T-helper 17 cell (primary cell): Measurements from ENCODE around the gene ZNF850. TPM values are rescaled to one million over a fixed set of nuclear protein-coding genes. Genes with fewer than 3 reads are reported as not detected.
"Not testable (repeated sequence)": the region's sequence is repeated elsewhere in the genome, so short reads cannot be mapped to it uniquely, and the experiment has no call there.

ENCODE experiments used
- ATAC-seq: fragments of 150-1000 bp; cut with Tn5 transposase; 2 replicates; pipeline ENCODE4 v1.10.0; 2021; ENCODE audit warnings: mild to moderate bottlenecking, moderate library complexity
- DNase-seq, 3 donors: peaks; one replicate each; pipeline versions ENCODE4 v3.0.0 to v3.0.0-alpha.2; 2020 to 2021
- H3K9me3 ChIP-seq: one replicate; pipeline ENCODE4 v1.7.0; 2013; ENCODE audit warnings: low read length, mild to moderate bottlenecking; ENCODE audit not compliant: control insufficient read depth, poor library complexity, severe bottlenecking
- H3K27ac Mint-ChIP-seq: one replicate; pipeline ENCODE4 v1.8.0; 2022; ENCODE audit warnings: mild to moderate bottlenecking, moderate library complexity, mixed read lengths
- H3K27me3 Mint-ChIP-seq: one replicate; pipeline ENCODE4 v1.8.0; 2022; ENCODE audit warnings: mixed read lengths
- H3K36me3 Mint-ChIP-seq: one replicate; pipeline ENCODE4 v1.8.0; 2022; ENCODE audit warnings: low read depth, mixed read lengths
- H3K4me1 Mint-ChIP-seq: one replicate; pipeline ENCODE4 v1.8.0; 2022; ENCODE audit warnings: mild to moderate bottlenecking, mixed read lengths
- H3K4me3 Mint-ChIP-seq: one replicate; pipeline ENCODE4 v1.8.0; 2022; ENCODE audit warnings: mild to moderate bottlenecking, moderate library complexity, mixed read lengths
- total RNA-seq, 4 donors: library from RNA in 2 of 4; stranded (reverse) in 2 of 4; gene quantifications; one replicate each; pipeline ENCODE4 v1.2.3 and lab custom pipeline; 2022 to 2026

ZNF850 gene
- total RNA-seq (1 to 10 TPM; 2.0 to 2.4 TPM), total RNA-seq (lab: John Stamatoyannopoulos, UW) (9.5 to 24.5 reads per million in 2 donors)

- H3K27ac Mint-ChIP-seq: peak within 1 kb of the TSS; percentile 93
- peaks cover 17% of the 10 kb centered on the region for H3K4me1 Mint-ChIP-seq
- peak; percentile 86 to 89 (median 86) for DNase-seq
- H3K27me3 Mint-ChIP-seq: no peaks in the 10 kb centered on the region
- H3K4me3 Mint-ChIP-seq: peak within 1 kb of the TSS; percentile 91
- peak; percentile 94 for ATAC-seq
- H3K9me3 ChIP-seq: no peaks in the 10 kb centered on the region
- peaks cover 2% of the 10 kb centered on the region for H3K36me3 Mint-ChIP-seq
Observed at GRCh38 chr19:36772311-36773222, at the start of gene ZNF850. Gene ZNF850, minus strand, starts transcription at chr19:36772807. Its CDS starts 10,201 bp downstream, at chr19:36762606.

DNA sequence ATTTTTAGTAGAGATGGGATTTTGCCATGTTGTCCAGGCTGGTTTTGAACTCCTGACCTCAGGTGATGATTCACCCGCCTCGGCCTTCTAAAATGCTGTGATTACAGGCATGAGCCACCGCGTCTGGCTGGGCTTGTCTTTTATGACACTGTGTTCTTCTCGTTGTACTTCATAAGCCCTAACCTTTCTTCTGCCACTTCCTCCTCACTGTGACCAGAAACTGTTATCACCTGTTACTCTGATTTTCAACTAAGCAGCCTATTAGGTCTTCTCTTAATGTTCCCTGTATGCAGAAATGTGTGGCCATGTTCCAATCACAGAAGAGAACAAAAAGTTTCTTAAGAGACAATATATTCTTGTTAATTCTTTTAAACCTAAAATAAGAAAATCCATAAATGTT lies 49.2 kb upstream of the ZNF850 start:
- Mint-ChIP-seq H3K27ac (no peak overlapping the region), H3K4me3 (no peak overlapping the region), H3K4me1 (no peaks in the 10 kb centered on the region), H3K27me3 (no peaks in the 10 kb centered on the region), H3K36me3 (peaks cover 9% of the 10 kb centered on the region)
- ATAC-seq (no peak), DNase-seq (no peak)
- peaks cover 45% of the 10 kb centered on the region for H3K9me3 ChIP-seq

GRCh38 chr19:36819130-36819630 lies 46.6 kb upstream of the ZNF850 start:
- H3K4me1 Mint-ChIP-seq: no peaks in the 10 kb centered on the region
- peaks cover 9% of the 10 kb centered on the region for H3K36me3 Mint-ChIP-seq
- H3K27ac Mint-ChIP-seq: no peak overlapping the region
- H3K4me3 Mint-ChIP-seq: no peak overlapping the region
- ATAC-seq: no peak
- H3K9me3 ChIP-seq: peaks cover 50% of the 10 kb centered on the region
- DNase-seq: no peak
- no peaks in the 10 kb centered on the region for H3K27me3 Mint-ChIP-seq

DNA sequence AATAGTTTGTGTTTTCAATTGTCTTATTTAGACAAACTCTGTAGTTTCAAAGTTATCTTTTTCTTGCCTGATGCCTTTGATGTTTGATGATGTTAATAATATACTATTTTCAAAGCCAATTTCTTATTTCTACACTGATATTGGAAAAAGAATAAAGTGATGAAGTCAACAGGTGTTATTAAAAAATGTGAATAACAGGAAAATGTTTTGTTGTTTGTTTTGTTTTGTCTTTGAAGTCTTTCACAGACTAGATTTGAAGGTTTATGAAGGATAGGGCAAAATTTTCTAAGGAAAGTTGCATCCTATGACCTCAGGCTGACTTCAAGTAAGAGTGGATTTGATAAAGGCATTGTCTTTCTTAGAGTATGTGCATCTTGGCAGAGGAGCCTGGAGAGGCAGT lies 34.4 kb upstream of the ZNF850 start:
- Mint-ChIP-seq H3K27me3 (no peaks in the 10 kb centered on the region), H3K4me3 (no peak overlapping the region), H3K36me3 (peaks cover 4% of the 10 kb centered on the region), H3K27ac (no peak overlapping the region), H3K4me1 (no peaks in the 10 kb centered on the region)
- DNase-seq: no peak
- no peak for ATAC-seq
- peaks cover 17% of the 10 kb centered on the region for H3K9me3 ChIP-seq

DNA sequence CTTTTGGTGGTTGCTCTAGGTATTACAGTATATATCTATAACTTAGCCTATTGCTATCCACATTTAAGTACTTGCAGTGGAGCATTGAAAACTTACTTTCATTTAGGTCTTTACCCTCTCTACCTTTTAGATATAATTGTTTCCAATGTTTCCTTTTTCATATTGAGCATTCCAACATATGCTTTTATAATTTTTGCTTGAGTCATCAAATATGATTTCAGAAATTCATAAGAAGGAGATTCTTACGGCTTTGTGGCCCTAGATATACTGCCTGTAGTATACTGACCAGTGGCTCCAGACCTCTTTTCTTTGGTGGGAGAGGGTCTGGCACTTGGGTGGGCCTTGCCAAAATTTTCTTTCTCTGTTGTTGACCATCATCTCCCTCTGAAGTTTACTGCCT lies 32.8 kb upstream of the ZNF850 start:
- no peak for DNase-seq
- Mint-ChIP-seq H3K27me3 (no peaks in the 10 kb centered on the region), H3K4me3 (no peak overlapping the region), H3K27ac (no peak overlapping the region), H3K36me3 (peaks cover 4% of the 10 kb centered on the region), H3K4me1 (no peaks in the 10 kb centered on the region)
- H3K9me3 ChIP-seq: peaks cover 9% of the 10 kb centered on the region
- no peak for ATAC-seq

GRCh38 chr19:36797786-36798108 lies 25.1 kb upstream of the ZNF850 start:
- DNase-seq (no peak), ATAC-seq (no peak)
- H3K27me3 Mint-ChIP-seq: no peaks in the 10 kb centered on the region
- H3K9me3 ChIP-seq: peaks cover 2% of the 10 kb centered on the region
- no peaks in the 10 kb centered on the region for H3K4me1 Mint-ChIP-seq
- peaks cover 4% of the 10 kb centered on the region for H3K36me3 Mint-ChIP-seq
- H3K27ac Mint-ChIP-seq: peak overlapping the region; percentile 96
- peak overlapping the region; percentile 94 for H3K4me3 Mint-ChIP-seq

- Mint-ChIP-seq H3K36me3 (peaks cover 5% of the 10 kb centered on the region), H3K4me3 (peak overlapping the region; percentile 94)
Observed at GRCh38 chr19:36796714-36796992, 24.0 kb upstream of the ZNF850 start.

GRCh38 chr19:36791420-36792141 lies 19.0 kb upstream of the ZNF850 start:
- ATAC-seq: peak; percentile 91
- H3K4me3 Mint-ChIP-seq, H3K9me3 ChIP-seq, DNase-seq, H3K27me3 Mint-ChIP-seq, H3K27ac Mint-ChIP-seq, H3K4me1 Mint-ChIP-seq, H3K36me3 Mint-ChIP-seq: not testable (repeated sequence)

More at GRCh38 chr19:36796714-36796992, 24.0 kb upstream of the ZNF850 start:
- H3K9me3 ChIP-seq: no peaks in the 10 kb centered on the region
- DNase-seq: no peak
- no peak for ATAC-seq
- Mint-ChIP-seq H3K27me3 (no peaks in the 10 kb centered on the region), H3K4me1 (no peaks in the 10 kb centered on the region), H3K27ac (peak overlapping the region; percentile 96)

- no peaks in the 10 kb centered on the region for H3K9me3 ChIP-seq
- peaks cover 17% of the 10 kb centered on the region for H3K4me1 Mint-ChIP-seq
- DNase-seq: no peak
- ATAC-seq: no peak
- peaks cover 2% of the 10 kb centered on the region for H3K36me3 Mint-ChIP-seq
- H3K27me3 Mint-ChIP-seq: no peaks in the 10 kb centered on the region
- H3K27ac Mint-ChIP-seq: no peak overlapping the region
- no peak overlapping the region for H3K4me3 Mint-ChIP-seq
Observed at GRCh38 chr19:36775768-36776167, 3.2 kb upstream of the ZNF850 start.

- Mint-ChIP-seq H3K36me3 (peaks cover 2% of the 10 kb centered on the region), H3K4me3 (peak overlapping the region; percentile 91), H3K27ac (peak overlapping the region; percentile 93), H3K4me1 (peaks cover 17% of the 10 kb centered on the region), H3K27me3 (no peaks in the 10 kb centered on the region)
- peak; percentile 28 for ATAC-seq
- DNase-seq: no peak
- no peaks in the 10 kb centered on the region for H3K9me3 ChIP-seq
Observed at GRCh38 chr19:36773223-36773579, 594 bp upstream of the ZNF850 start.

DNA sequence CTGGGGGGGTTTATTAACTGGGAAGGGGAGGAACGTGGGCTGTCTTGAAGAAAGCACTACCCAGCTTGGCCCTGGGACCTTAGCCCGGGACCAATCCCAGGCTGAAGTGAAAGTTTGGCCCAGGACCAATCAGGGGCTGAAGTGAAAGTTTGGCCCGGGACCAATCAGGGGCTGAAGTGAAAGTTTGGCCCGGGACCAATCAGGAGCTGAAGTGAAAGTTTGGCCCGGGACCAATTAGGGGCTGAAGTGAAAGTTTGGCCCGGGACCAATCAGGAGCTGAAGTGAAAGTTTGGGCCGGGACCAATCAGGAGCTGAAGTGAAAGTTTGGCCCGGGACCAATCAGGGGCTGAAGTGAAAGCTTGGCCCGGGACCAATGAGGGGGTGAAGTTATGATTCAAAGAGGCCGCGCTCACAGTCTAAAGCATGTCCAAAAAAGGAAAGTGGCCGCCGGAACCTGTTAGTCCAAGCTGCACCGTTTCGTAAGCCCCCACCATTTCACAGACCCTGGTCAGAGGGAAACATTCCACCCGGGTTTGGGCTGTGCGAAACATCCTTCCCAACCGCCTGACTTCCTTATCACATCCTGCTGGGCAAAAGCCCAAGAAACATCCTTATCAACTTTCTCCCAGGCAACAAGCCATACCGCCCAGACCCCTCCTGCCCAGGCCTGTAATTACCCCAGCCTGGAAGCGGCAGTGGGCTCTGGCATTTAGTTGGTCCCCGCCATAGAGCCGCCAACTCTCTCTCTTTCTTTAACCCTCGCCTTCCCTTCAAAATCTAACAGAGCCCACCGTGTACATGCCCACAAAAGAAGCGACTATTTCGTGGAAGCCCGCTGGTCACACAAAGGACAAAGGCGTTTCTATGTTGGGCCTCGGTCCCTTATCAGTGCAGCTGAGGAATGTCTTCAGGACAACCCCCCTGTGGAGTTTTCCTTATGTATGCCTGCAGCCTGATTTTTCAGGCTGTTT lies 1.1 kb downstream of the ZNF850 start:
- H3K4me1 Mint-ChIP-seq: peaks cover 17% of the 10 kb centered on the region
- no peaks in the 10 kb centered on the region for H3K9me3 ChIP-seq
- H3K36me3 Mint-ChIP-seq: peaks cover 2% of the 10 kb centered on the region
- H3K27me3 Mint-ChIP-seq: no peaks in the 10 kb centered on the region
- DNase-seq (no peak), ATAC-seq (no peak)
- peak overlapping the region; percentile 93 for H3K27ac Mint-ChIP-seq
- H3K4me3 Mint-ChIP-seq: peak overlapping the region; percentile 91

- H3K27ac Mint-ChIP-seq: no peak overlapping the region
- no peak for ATAC-seq
- H3K4me3 Mint-ChIP-seq: no peak overlapping the region
- peaks cover 7% of the 10 kb centered on the region for H3K36me3 Mint-ChIP-seq
- H3K27me3 Mint-ChIP-seq: no peaks in the 10 kb centered on the region
- DNase-seq: no peak
- no peaks in the 10 kb centered on the region for H3K4me1 Mint-ChIP-seq
- H3K9me3 ChIP-seq: peaks cover 50% of the 10 kb centered on the region
Observed at GRCh38 chr19:36750066-36750691, 22.4 kb downstream of the ZNF850 start.
